Subcutaneous preadipocyte (primary cell): ENCODE data around the gene USP40. TPM values are rescaled to one million over a fixed set of nuclear protein-coding genes. Genes with fewer than 3 reads are reported as not detected.

Experiments used
- total RNA-seq: library from RNA; depleted of rRNA; stranded (reverse); fragments of >200 nt; gene quantifications from 2 replicates; pipeline ENCODE4 v1.2.3, GENCODE V29; 2012

The USP40 gene, protein sequence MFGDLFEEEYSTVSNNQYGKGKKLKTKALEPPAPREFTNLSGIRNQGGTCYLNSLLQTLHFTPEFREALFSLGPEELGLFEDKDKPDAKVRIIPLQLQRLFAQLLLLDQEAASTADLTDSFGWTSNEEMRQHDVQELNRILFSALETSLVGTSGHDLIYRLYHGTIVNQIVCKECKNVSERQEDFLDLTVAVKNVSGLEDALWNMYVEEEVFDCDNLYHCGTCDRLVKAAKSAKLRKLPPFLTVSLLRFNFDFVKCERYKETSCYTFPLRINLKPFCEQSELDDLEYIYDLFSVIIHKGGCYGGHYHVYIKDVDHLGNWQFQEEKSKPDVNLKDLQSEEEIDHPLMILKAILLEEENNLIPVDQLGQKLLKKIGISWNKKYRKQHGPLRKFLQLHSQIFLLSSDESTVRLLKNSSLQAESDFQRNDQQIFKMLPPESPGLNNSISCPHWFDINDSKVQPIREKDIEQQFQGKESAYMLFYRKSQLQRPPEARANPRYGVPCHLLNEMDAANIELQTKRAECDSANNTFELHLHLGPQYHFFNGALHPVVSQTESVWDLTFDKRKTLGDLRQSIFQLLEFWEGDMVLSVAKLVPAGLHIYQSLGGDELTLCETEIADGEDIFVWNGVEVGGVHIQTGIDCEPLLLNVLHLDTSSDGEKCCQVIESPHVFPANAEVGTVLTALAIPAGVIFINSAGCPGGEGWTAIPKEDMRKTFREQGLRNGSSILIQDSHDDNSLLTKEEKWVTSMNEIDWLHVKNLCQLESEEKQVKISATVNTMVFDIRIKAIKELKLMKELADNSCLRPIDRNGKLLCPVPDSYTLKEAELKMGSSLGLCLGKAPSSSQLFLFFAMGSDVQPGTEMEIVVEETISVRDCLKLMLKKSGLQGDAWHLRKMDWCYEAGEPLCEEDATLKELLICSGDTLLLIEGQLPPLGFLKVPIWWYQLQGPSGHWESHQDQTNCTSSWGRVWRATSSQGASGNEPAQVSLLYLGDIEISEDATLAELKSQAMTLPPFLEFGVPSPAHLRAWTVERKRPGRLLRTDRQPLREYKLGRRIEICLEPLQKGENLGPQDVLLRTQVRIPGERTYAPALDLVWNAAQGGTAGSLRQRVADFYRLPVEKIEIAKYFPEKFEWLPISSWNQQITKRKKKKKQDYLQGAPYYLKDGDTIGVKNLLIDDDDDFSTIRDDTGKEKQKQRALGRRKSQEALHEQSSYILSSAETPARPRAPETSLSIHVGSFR
- total RNA-seq = 22.0 and 28.2 TPM in 2 replicates

DNA sequence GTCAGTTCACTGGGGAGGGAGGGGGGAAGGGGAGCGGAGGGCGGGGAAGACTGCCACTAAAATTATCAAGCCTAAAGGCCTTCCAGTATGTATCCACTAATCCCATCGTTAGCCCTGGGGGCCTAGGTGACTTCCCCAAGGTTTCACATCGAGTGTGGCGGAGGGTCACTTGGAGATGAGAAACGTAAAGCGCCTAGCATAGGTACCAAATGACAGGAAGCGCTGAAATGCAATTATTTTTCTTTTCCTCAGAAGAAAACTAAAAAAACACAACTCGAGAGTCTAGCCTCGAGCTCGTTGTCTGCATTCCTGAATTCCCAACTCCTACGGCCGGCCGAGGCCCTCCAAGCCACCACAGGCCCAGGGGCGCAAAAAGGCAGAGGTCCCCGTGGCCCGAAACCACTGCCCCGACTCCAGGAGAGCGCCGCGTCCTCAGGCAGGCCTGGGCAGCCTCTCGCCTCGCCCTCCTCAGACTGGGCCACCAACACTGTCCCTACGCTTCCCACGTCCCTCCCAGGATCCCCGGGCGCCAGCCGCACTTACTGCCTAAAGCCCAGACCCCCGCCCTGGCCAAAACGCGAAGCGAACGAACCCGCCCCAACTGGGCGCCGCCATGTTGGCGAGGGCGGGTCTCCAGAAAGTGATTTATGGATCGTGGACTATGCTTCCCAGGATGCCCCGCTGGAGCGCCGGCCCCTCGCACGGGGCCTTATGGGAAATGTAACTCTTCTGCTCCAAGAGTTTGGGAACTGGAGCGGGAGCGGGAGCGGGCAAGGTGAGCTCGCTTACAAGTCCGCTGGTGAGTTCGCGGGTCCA is at the start of gene USP40:
Gene USP40 (minus strand): TSS at position 642 of the 816 bp plus-strand sequence. CDS start 1,228 bp downstream, outside the sequence.

Other genes starting within 250 kb of the USP40 start
- 9.2 and 15.1 TPM in 2 replicates for gene DGKD, start 212.3 kb downstream of the USP40 start, total RNA-seq
- gene UGT1A8, start 50.9 kb upstream of the USP40 start, total RNA-seq = not detected in 2 replicates
- gene UGT1A10, start 69.7 kb upstream of the USP40 start, total RNA-seq = not detected in 2 replicates
- not detected in 2 replicates for gene UGT1A9, start 105.1 kb upstream of the USP40 start, total RNA-seq
- not detected in 2 replicates for gene UGT1A7, start 115.1 kb upstream of the USP40 start, total RNA-seq
- not detected in 2 replicates for gene UGT1A6, start 126.1 kb upstream of the USP40 start, total RNA-seq
- gene UGT1A5, start 146.1 kb upstream of the USP40 start, total RNA-seq = not detected in 2 replicates
- not detected in 2 replicates for gene UGT1A4, start 152.0 kb upstream of the USP40 start, total RNA-seq
- not detected in 2 replicates for gene UGT1A3, start 162.3 kb upstream of the USP40 start, total RNA-seq
- not detected in 2 replicates for gene UGT1A1, start 193.5 kb upstream of the USP40 start, total RNA-seq
- gene MROH2A, start 211.5 kb upstream of the USP40 start, total RNA-seq = not detected in 2 replicates